Fibroblast of lung (primary cell): ENCODE measurements around the gene MEGF8.

ENCODE experiments used
- EZH2 ChIP-seq: IDR thresholded peaks from 2 replicates; pipeline ENCODE4 v1.5.1; 2012; ENCODE audit warnings: low read length, control low read depth, mild to moderate bottlenecking; ENCODE audit errors: missing control alignments
- TF ChIP-seq, protein P1 (sequence below), 2 donors: IDR thresholded peaks in 1 of 2; conservative IDR thresholded peaks in 1 of 2; 1 replicate in 1 of 2; 2 replicates in 1 of 2; pipeline ENCODE4 v1.5.1; 2011 to 2012; ENCODE audit warnings: low read length in 2 of 2, control low read depth in 1 of 2, inconsistent platforms in 1 of 2, low read depth in 1 of 2, mild to moderate bottlenecking in 1 of 2

DNA sequence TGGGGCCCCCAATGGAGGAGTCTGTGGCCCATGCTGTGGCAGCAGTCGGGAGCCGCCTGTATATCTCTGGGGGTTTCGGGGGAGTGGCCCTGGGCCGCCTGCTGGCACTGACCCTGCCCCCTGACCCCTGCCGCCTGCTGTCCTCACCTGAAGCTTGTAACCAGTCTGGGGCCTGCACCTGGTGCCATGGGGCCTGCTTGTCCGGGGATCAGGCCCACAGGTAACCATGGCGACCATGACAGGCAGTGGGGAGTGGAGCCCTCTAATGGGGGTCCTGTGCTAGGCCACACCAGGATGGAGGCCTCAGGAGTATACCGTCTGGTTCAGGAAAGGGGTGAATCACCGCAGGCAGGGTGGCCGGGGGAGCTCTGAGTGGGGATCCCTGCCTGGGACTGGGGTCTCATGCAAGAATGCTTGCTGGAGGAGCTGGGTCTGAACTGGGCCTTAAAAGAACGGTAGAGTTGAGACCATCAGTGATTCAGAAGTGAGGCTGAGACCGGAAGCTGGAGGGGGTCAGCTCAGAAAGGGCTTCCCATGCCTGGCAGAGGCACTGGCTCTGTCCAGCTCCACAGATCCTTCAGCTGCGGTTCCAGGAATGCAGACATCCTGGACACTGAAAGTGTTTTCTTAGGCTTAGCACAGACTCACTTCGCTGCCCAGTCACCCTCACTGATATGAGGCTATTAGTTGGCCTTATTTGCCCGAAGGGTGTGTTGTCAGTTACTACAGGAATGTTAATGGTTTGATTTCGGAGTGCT is 35.5 kb downstream of the MEGF8 start:
- TF ChIP-seq, protein P1, sequence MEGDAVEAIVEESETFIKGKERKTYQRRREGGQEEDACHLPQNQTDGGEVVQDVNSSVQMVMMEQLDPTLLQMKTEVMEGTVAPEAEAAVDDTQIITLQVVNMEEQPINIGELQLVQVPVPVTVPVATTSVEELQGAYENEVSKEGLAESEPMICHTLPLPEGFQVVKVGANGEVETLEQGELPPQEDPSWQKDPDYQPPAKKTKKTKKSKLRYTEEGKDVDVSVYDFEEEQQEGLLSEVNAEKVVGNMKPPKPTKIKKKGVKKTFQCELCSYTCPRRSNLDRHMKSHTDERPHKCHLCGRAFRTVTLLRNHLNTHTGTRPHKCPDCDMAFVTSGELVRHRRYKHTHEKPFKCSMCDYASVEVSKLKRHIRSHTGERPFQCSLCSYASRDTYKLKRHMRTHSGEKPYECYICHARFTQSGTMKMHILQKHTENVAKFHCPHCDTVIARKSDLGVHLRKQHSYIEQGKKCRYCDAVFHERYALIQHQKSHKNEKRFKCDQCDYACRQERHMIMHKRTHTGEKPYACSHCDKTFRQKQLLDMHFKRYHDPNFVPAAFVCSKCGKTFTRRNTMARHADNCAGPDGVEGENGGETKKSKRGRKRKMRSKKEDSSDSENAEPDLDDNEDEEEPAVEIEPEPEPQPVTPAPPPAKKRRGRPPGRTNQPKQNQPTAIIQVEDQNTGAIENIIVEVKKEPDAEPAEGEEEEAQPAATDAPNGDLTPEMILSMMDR (conservative IDR thresholded peaks at IDR 0.05 in 1 of 2, IDR thresholded peaks at IDR 0.05 in 1 of 2; ENCODE audit: low read depth in 1 of 2, low read length in 2 of 2) = no peak
- no peak for TF ChIP-seq EZH2
